ENCODE measurements around the gene TRIM50. TPM values are rescaled to one million over a fixed set of nuclear protein-coding genes. Genes with fewer than 3 reads are reported as not detected.
A peak's percentile ranks its signal among the peaks of the same experiment; 100 is the strongest.

Gene TRIM50
- total and polyA plus RNA-seq, 9 of the 15 experiments (the other 6 are each of a cell fraction or from before 2014, with no cell fraction given), result not detected

GRCh38 chr7:73350306-73351068 is 22.6 kb upstream of the TRIM50 start:
- peaks cover 63 to 89% of the 10 kb centered on the region in 2 experiments for H3K27me3 ChIP-seq (ENCODE audit: control insufficient read depth in 2 of 2, insufficient read depth in 2 of 2, low read length in 2 of 2)
- no peak for TF ChIP-seq SMARCA4 (IDR thresholded peaks at IDR 0.05)
- no peak for TF ChIP-seq SMAD1 (IDR thresholded peaks at IDR 0.05; ENCODE audit: low read depth, low read length, partially characterized antibody)
- TF ChIP-seq ATF6 (CRISPR knock-in tag; IDR thresholded peaks at IDR 0.05), result no peak
- no peak for TF ChIP-seq ZNF609 (CRISPR knock-in tag; IDR thresholded peaks at IDR 0.05; ENCODE audit: borderline replicate concordance)
- TF ChIP-seq ZNF740 (CRISPR knock-in tag; IDR thresholded peaks at IDR 0.05), result no peak
- no peak for TF ChIP-seq ZNF740 (tag; IDR thresholded peaks at IDR 0.05)
- no peak for TF ChIP-seq ZNF436 (CRISPR knock-in tag; IDR thresholded peaks at IDR 0.05)
- no peak for TF ChIP-seq PHF21A (IDR thresholded peaks at IDR 0.05; ENCODE audit: borderline replicate concordance, low read depth)
- TF ChIP-seq ZNF143 (CRISPR knock-in tag; IDR thresholded peaks at IDR 0.05), result no peak
- TF ChIP-seq CCNT2 (IDR thresholded peaks at IDR 0.05; ENCODE audit: borderline replicate concordance, extremely low read depth, insufficient read length, low read depth, low read length), result no peak
- no peak for TF ChIP-seq HMGXB4 (CRISPR knock-in tag; IDR thresholded peaks at IDR 0.05)
- no peak for TF ChIP-seq STAG1 (CRISPR knock-in tag; IDR thresholded peaks at IDR 0.05; ENCODE audit: borderline replicate concordance)

More at GRCh38 chr7:73350306-73351068, 22.6 kb upstream of the TRIM50 start:
- ChIA-PET POLR2A (no interaction called here), CTCF (ENCODE audit: low intra/inter-chr PET ratio) (no interaction called here)
- Histone ChIP-seq H2AFZ (ENCODE audit: low read depth, low read length) (no peak overlapping the region), H3K9ac (ENCODE audit: insufficient read depth in 1 of 2, low read depth in 2 of 2, low read length in 2 of 2) (no peak overlapping the region), H3K4me1 (replicated peaks in 1 of 2; ENCODE audit: control insufficient read depth in 2 of 2, insufficient read depth in 2 of 2, low read length in 2 of 2) (peaks cover 0 to 4% of the 10 kb centered on the region in 2 experiments; a peak in 1 of 5 replicates), H3K79me2 (ENCODE audit: control insufficient read depth, insufficient read depth, low read length) (no peaks in the 10 kb centered on the region), H3K4me2 (ENCODE audit: insufficient read depth, low read length) (no peak overlapping the region), H3K4me3 (no peak overlapping the region), H3K9me3 (replicated peaks; ENCODE audit: control insufficient read depth, insufficient read depth, low read depth, low read length) (no peaks in the 10 kb centered on the region; the same call in 1 of the 2 replicates), H3K27ac (ENCODE audit: extremely low read depth, low read depth, low read length) (no peak overlapping the region), H3K9me1 (ENCODE audit: control insufficient read depth, insufficient read depth, low read length) (no peaks in the 10 kb centered on the region), H3K36me3 (ENCODE audit: control insufficient read depth, insufficient read depth, low read length) (no peaks in the 10 kb centered on the region), H4K20me1 (replicated peaks; ENCODE audit: control insufficient read depth, insufficient read depth, low read length) (no peaks in the 10 kb centered on the region)
- no TSS peak for BruUV-seq (replicated peaks)
- WGBS (ENCODE audit: insufficient coverage, low coverage, missing lambda C conversion rate), result under 1% methylated on average over 12 of the region's 12 CpGs
- FAIRE-seq (peak; percentile 54), DNase-seq (ENCODE audit: extremely low read depth in 1 of 4, low spot score in 3 of 4) (no peak), ATAC-seq (no peak)
- in situ Hi-C loops (cut with MboI), result no loop called here
- intact Hi-C loops (cut with micrococcal nuclease), result no loop called here
